ENCODE measurements around the gene CDK14.

CDK14 gene

GRCh38 chr7:91019686-91020385, 423.7 kb downstream of the CDK14 start:
- Mint-ChIP-seq H3K27me3 (no peaks in the 10 kb centered on the region), H3K4me3 (no peak overlapping the region), H3K4me1 (ENCODE audit: low read depth) (no peaks in the 10 kb centered on the region), H3K36me3 (ENCODE audit: low read depth) (no peaks in the 10 kb centered on the region), H3K9me3 (no peaks in the 10 kb centered on the region), H3K27ac (no peak overlapping the region)
- no peak for DNase-seq

GRCh38 chr7:91020636-91021385, 424.7 kb downstream of the CDK14 start:
- no peaks in the 10 kb centered on the region for H3K36me3 Mint-ChIP-seq (ENCODE audit: low read depth)
- H3K9me3 Mint-ChIP-seq, result no peaks in the 10 kb centered on the region
- DNase-seq, result no peak
- H3K4me1 Mint-ChIP-seq (ENCODE audit: low read depth), result no peaks in the 10 kb centered on the region
- H3K27ac Mint-ChIP-seq, result no peak overlapping the region
- no peak overlapping the region for H3K4me3 Mint-ChIP-seq
- no peaks in the 10 kb centered on the region for H3K27me3 Mint-ChIP-seq

- Mint-ChIP-seq H3K36me3 (ENCODE audit: low read depth) (no peaks in the 10 kb centered on the region), H3K4me1 (ENCODE audit: low read depth) (no peaks in the 10 kb centered on the region), H3K27ac (no peak overlapping the region), H3K4me3 (no peak overlapping the region), H3K27me3 (no peaks in the 10 kb centered on the region), H3K9me3 (no peaks in the 10 kb centered on the region)
- DNase-seq, result no peak
Measured at GRCh38 chr7:91021956-91022355, 425.8 kb downstream of the CDK14 start.

GRCh38 chr7:91025906-91026390, 429.8 kb downstream of the CDK14 start:
- no peak for DNase-seq
- no peaks in the 10 kb centered on the region for H3K36me3 Mint-ChIP-seq (ENCODE audit: low read depth)
- no peak overlapping the region for H3K4me3 Mint-ChIP-seq
- no peaks in the 10 kb centered on the region for H3K27me3 Mint-ChIP-seq
- no peaks in the 10 kb centered on the region for H3K9me3 Mint-ChIP-seq
- H3K27ac Mint-ChIP-seq, result no peak overlapping the region
- H3K4me1 Mint-ChIP-seq (ENCODE audit: low read depth), result no peaks in the 10 kb centered on the region

GRCh38 chr7:91029688-91030087, 433.6 kb downstream of the CDK14 start:
- no peaks in the 10 kb centered on the region for H3K9me3 Mint-ChIP-seq
- H3K4me3 Mint-ChIP-seq, result no peak overlapping the region
- H3K4me1 Mint-ChIP-seq (ENCODE audit: low read depth), result no peaks in the 10 kb centered on the region
- no peaks in the 10 kb centered on the region for H3K36me3 Mint-ChIP-seq (ENCODE audit: low read depth)
- DNase-seq, result no peak
- H3K27ac Mint-ChIP-seq, result no peak overlapping the region
- H3K27me3 Mint-ChIP-seq, result no peaks in the 10 kb centered on the region

GRCh38 chr7:91030680-91031380, 434.7 kb downstream of the CDK14 start:
- no peak for DNase-seq
- Mint-ChIP-seq H3K27me3 (no peaks in the 10 kb centered on the region), H3K4me3 (no peak overlapping the region), H3K27ac (no peak overlapping the region), H3K4me1 (ENCODE audit: low read depth) (no peaks in the 10 kb centered on the region), H3K36me3 (ENCODE audit: low read depth) (no peaks in the 10 kb centered on the region), H3K9me3 (no peaks in the 10 kb centered on the region)

GRCh38 chr7:91031757-91032156, 435.6 kb downstream of the CDK14 start:
- Mint-ChIP-seq H3K9me3 (no peaks in the 10 kb centered on the region), H3K36me3 (ENCODE audit: low read depth) (no peaks in the 10 kb centered on the region), H3K27ac (no peak overlapping the region), H3K27me3 (no peaks in the 10 kb centered on the region), H3K4me3 (no peak overlapping the region), H3K4me1 (ENCODE audit: low read depth) (no peaks in the 10 kb centered on the region)
- no peak for DNase-seq

- no peak overlapping the region for H3K4me3 Mint-ChIP-seq
- H3K27ac Mint-ChIP-seq, result no peak overlapping the region
- H3K27me3 Mint-ChIP-seq, result no peaks in the 10 kb centered on the region
- H3K36me3 Mint-ChIP-seq (ENCODE audit: low read depth), result no peaks in the 10 kb centered on the region
- DNase-seq, result no peak
- H3K9me3 Mint-ChIP-seq, result no peaks in the 10 kb centered on the region
- no peaks in the 10 kb centered on the region for H3K4me1 Mint-ChIP-seq (ENCODE audit: low read depth)
Measured at GRCh38 chr7:91033574-91033973, 437.5 kb downstream of the CDK14 start.

GRCh38 chr7:91034459-91035368, 438.6 kb downstream of the CDK14 start:
- Mint-ChIP-seq H3K4me3 (no peak overlapping the region), H3K9me3 (no peaks in the 10 kb centered on the region), H3K36me3 (ENCODE audit: low read depth) (no peaks in the 10 kb centered on the region), H3K27ac (no peak overlapping the region), H3K4me1 (ENCODE audit: low read depth) (no peaks in the 10 kb centered on the region), H3K27me3 (no peaks in the 10 kb centered on the region)
- DNase-seq, result no peak

GRCh38 chr7:91039033-91039432, 442.9 kb downstream of the CDK14 start:
- H3K27me3 Mint-ChIP-seq, result no peaks in the 10 kb centered on the region
- no peak overlapping the region for H3K27ac Mint-ChIP-seq
- H3K36me3 Mint-ChIP-seq (ENCODE audit: low read depth), result no peaks in the 10 kb centered on the region
- no peaks in the 10 kb centered on the region for H3K9me3 Mint-ChIP-seq
- no peaks in the 10 kb centered on the region for H3K4me1 Mint-ChIP-seq (ENCODE audit: low read depth)
- no peak overlapping the region for H3K4me3 Mint-ChIP-seq
- DNase-seq, result no peak

- no peak overlapping the region for H3K27ac Mint-ChIP-seq
Measured at GRCh38 chr7:91041141-91041540, 445.0 kb downstream of the CDK14 start.

GRCh38 chr7:91041901-91042484, 445.9 kb downstream of the CDK14 start:
- Mint-ChIP-seq H3K4me1 (ENCODE audit: low read depth) (no peaks in the 10 kb centered on the region), H3K4me3 (no peak overlapping the region), H3K36me3 (ENCODE audit: low read depth) (no peaks in the 10 kb centered on the region), H3K9me3 (no peaks in the 10 kb centered on the region), H3K27ac (no peak overlapping the region), H3K27me3 (no peaks in the 10 kb centered on the region)
- no peak for DNase-seq

More at GRCh38 chr7:91041141-91041540, 445.0 kb downstream of the CDK14 start:
- Mint-ChIP-seq H3K4me1 (ENCODE audit: low read depth) (no peaks in the 10 kb centered on the region), H3K9me3 (no peaks in the 10 kb centered on the region), H3K4me3 (no peak overlapping the region), H3K27me3 (no peaks in the 10 kb centered on the region), H3K36me3 (ENCODE audit: low read depth) (no peaks in the 10 kb centered on the region)
- no peak for DNase-seq

GRCh38 chr7:91043186-91043585, 447.1 kb downstream of the CDK14 start:
- Mint-ChIP-seq H3K9me3 (no peaks in the 10 kb centered on the region), H3K27me3 (no peaks in the 10 kb centered on the region), H3K4me3 (no peak overlapping the region), H3K36me3 (ENCODE audit: low read depth) (no peaks in the 10 kb centered on the region), H3K4me1 (ENCODE audit: low read depth) (no peaks in the 10 kb centered on the region), H3K27ac (no peak overlapping the region)
- DNase-seq, result no peak

All from activated T-cell treated with anti-CD3 and anti-CD28 coated beads, Interleukin-2, amount 50 U/mL, for 24 hours (primary cell).